ENCODE measurements around the gene NSD2.

DNA sequence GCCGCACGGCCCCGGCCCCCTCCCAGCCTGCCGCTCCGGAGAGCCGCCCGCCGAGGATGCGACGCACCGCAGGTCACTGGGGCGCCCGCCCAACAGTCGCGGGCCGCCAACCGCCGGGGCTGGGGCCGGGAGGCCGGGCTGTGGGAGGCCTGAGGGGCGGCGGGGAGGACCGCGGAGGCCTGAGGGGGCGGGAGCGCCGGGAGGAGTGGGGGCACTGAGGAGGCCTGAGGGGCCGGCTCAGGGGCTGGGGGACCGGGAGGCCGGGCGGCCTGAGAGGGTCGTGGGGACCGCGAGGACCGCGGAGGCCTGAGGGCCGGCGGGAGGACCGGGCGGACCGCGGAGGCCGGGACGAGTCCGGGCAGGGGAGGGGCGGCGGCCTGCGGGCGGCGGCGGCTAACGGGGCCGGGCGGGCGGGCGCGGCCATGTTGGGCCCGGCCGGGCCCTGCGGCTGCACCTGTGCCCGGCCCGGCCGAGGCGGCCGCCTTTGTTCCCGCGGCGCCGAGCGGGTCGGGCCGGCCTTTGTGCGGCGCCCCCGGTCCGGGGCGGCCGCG lies 353 bp downstream of the NSD2 start:
- TF ChIP-seq, protein P1, sequence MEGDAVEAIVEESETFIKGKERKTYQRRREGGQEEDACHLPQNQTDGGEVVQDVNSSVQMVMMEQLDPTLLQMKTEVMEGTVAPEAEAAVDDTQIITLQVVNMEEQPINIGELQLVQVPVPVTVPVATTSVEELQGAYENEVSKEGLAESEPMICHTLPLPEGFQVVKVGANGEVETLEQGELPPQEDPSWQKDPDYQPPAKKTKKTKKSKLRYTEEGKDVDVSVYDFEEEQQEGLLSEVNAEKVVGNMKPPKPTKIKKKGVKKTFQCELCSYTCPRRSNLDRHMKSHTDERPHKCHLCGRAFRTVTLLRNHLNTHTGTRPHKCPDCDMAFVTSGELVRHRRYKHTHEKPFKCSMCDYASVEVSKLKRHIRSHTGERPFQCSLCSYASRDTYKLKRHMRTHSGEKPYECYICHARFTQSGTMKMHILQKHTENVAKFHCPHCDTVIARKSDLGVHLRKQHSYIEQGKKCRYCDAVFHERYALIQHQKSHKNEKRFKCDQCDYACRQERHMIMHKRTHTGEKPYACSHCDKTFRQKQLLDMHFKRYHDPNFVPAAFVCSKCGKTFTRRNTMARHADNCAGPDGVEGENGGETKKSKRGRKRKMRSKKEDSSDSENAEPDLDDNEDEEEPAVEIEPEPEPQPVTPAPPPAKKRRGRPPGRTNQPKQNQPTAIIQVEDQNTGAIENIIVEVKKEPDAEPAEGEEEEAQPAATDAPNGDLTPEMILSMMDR (IDR thresholded peaks at IDR 0.05) = no peak
- TF ChIP-seq POLR2A (IDR thresholded peaks at IDR 0.05) = no peak

Data from suprapubic skin (tissue), 3 donors.